B cell (primary cell): ENCODE results near the gene FSHR.

Experiments
- EZH2 ChIP-seq: IDR thresholded peaks from 2 replicates; pipeline ENCODE4 v1.6.1; 2012; ENCODE audit warnings: borderline replicate concordance, low read depth, mild to moderate bottlenecking, moderate library complexity, low read length; ENCODE audit not compliant: insufficient read depth, poor library complexity, severe bottlenecking
- TF ChIP-seq, protein P1 (sequence below): fragments of 200-600 bp; IDR thresholded peaks from one replicate; pipeline ENCODE4 v1.8.0; 2022; ENCODE audit warnings: antibody characterized with exemption, mild to moderate bottlenecking

DNA sequence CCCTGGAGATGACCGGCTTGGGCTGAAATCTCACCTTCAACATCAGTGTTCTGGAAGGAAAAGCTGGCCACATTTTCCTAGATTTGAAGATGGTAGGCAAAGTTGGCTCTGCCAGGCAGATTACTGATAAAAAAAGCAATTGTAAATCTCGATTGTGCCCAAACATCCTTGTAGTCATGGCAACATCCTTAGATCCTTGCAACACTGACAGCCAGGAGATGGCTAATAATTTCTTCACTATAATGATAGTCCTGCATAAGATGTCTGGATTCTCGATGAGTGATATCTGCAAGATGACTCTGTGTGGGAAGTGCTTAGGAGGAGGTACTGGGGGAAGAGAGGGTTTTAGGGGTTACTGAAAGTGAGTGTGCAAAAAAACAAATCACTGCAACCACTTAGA, 149.1 kb downstream of the FSHR start:
- TF ChIP-seq, protein P1, sequence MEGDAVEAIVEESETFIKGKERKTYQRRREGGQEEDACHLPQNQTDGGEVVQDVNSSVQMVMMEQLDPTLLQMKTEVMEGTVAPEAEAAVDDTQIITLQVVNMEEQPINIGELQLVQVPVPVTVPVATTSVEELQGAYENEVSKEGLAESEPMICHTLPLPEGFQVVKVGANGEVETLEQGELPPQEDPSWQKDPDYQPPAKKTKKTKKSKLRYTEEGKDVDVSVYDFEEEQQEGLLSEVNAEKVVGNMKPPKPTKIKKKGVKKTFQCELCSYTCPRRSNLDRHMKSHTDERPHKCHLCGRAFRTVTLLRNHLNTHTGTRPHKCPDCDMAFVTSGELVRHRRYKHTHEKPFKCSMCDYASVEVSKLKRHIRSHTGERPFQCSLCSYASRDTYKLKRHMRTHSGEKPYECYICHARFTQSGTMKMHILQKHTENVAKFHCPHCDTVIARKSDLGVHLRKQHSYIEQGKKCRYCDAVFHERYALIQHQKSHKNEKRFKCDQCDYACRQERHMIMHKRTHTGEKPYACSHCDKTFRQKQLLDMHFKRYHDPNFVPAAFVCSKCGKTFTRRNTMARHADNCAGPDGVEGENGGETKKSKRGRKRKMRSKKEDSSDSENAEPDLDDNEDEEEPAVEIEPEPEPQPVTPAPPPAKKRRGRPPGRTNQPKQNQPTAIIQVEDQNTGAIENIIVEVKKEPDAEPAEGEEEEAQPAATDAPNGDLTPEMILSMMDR = no peak
- TF ChIP-seq EZH2 = no peak
